ENCODE data around the gene FLNC.

The FLNC gene

DNA sequence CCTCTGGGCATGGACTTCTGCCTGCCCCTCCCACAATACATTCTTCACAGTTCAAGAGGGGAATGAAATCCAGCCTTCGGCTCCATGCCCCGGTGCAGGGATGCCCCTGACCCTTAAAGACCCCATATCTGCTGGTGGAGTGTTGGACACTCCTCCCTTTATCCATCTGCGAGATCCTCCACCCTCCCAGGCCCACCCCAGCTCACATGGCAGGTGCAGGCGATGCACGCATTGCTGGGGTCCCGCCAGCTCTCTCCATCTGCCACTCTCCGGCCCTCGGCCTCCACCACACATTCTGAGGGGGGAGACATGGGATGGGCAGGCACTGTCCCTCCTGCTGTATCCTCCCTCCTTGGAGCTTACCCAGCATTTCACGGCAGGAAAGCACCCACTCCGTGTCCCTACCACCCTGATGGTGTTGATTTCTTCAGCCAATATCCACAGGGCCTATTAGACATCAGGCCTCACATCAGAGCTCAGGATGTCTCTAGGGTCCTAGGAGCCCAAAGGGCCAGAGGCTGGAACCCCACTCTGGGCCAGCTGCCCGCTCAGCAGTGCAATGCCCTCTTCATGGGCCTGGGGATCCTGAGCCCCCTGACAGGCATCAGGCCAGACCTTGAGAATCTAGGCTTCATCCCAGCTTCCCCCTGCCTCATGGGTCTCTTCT is 50.7 kb downstream of the FLNC start:
- no peak for DNase-seq (ENCODE audit: low read depth)

DNA sequence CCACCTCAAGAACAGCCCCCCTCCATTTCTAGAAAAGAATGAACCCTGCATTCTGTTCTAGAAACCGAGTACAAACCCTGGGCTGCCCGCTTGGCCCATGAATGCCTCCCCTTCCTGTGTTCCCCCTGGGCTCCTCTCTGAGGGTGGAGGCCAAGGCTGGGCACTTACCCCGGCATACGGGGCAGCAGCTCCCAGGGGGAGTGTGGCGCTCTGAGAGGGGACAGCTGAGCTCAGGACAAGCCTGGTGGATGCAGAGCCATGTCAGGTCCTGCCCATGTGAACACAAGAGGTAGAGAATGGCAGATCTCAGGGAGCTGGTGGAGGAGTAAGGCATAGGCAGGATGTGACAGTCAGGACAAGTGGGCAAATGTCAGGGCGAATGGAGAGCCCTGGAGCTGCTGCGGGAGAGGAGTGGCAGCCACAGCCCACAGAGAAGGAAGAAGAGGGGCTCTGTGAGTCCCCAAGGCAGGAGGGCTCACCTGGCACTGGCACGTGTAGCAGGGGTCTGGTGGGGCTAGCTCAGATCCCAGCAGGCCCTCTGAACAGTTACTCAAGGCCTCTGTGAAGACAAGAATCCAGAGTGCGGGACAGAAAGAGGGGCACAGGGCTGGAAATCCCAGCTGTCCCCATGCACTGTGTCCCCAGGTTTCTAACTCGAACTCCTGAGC is 51.4 kb downstream of the FLNC start:
- no peak for DNase-seq (ENCODE audit: low read depth)

DNA sequence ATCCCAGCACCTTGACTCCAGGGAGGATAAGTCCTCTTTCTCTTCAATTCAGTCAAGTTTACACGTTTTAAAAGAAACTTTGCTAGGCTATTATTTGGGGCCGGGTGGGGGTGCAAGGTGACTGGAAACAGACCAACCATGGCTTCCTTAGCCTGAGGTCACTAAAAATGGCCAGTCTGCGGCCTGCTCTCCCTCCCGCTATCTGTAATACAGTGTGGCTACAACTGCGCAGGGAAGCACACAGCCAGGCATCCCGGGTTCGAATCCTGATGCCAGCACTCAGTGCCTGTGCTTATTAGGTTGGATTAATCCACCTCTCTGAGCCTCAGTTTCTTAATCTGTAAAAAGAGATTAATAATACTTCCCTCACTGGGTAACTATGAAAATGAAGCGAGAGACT is 51.9 kb downstream of the FLNC start:
- DNase-seq (ENCODE audit: low read depth) = no peak

DNA sequence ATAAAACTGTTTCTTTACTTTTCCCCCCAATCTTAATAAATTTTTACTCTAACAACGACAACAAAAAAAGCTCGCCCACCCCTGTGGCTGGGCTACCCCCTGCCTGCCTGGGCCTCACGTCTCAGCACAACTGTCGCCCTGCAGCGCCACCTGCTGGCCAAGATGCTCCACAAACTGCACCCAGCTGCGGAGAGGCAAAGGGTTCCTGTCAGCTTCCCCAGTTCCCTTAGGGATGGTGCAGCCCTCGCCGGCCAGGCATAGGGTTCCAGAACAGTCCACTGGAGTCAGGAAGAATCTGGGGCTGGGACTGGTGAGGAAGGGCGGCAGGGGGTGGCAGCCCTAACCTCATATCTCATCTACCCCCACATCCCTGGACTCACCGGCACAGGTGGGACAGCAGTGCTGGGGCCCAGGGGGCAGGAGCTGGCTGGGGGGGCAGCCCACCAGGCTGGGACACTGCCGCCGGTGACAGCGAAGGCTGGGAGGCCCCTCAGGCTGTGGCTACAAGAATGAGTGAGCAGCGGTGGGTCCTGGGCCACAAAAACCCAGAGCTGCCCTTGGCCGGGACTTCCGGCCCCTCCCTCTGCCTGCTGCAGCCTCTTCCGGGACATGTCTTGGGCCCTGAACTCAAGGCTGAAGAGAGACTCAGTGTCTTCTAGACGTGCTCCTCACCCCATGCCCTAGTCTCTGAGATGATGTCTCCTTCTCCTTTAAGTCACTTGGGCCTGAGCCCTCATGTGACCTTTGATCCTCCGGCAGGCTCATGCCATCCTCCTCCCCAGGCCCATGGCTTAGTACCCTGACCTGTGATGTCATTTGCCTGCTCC is 53.6 kb downstream of the FLNC start:
- no peak for DNase-seq (ENCODE audit: low read depth)

DNA sequence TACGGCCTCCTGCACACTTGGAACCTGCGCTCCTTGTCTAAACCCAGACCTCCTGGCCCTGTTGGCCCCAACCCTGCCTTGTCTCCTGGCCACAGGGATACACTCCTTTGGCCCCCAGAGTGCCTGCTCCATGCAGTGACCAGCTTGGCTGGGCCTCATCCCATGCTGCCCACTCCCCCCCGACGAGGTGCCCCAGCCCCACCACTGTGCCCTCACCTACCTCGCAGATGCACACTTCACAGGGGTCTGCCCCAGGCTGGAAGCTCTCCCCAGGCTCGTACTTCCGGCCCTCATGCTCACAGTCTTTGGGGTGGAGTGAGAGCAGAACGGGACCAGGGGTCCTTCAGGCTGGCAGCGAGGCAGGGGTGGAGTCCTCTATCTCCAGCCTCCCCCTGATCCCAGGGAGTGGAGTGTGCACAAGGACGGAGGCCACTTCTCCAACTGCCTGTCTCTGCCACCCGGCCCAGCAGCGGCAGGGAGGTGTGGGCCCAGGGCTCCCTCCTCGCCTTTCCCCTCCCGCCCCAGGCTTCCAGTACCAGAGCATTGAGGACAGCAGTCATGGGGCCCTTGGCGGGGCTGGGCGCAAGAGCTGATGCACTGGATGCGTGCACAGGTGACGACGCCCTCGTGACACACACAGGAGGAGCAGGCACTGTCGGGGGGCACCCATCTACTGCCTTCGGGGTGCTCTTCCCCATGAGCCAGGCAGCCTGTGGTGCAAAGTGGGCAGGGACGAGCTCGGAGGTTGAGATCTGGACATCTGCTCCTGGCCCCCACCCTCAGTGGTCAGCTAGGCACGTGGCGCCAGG is 54.6 kb downstream of the FLNC start:
- no peak for DNase-seq (ENCODE audit: low read depth)

DNA sequence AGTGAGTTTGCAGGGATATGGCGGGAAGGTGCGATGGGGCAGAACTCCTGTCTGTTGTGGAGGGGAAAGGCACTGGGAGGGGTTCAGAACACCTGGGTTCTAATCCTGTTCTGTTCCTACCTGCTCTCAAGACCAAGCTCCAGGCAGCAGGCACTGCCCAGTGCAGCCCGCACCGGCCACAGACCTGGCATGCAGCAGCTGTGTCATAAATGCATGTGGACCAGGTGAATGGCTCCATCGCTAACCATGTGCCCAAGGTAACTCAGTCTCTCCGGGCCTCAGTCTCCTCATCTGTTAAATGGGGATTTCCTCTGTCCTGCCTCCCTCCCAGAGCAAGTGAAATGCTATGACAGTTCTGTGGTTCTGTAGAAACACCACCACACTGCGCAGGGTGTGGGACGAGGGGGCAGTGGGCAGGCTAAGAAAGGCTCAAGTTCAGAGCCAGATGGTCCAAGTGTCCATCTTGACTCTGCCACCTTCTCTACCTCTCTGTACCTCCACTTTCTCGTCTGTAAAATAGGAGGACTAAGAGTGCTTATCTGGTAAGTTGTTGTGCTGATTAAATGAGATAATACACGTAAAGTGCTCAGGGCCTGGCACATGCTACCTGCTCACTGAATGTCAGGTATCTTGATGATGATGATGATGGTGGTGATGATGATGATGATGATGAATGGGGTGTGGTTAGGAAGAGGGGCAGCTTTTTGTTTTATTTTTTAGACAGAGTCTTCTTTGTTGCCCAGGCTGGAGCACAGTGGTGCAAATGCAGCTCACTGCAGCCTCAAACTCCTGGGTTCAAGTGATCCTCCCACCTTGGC is 55.4 kb downstream of the FLNC start:
- DNase-seq (ENCODE audit: low read depth) = no peak

DNA sequence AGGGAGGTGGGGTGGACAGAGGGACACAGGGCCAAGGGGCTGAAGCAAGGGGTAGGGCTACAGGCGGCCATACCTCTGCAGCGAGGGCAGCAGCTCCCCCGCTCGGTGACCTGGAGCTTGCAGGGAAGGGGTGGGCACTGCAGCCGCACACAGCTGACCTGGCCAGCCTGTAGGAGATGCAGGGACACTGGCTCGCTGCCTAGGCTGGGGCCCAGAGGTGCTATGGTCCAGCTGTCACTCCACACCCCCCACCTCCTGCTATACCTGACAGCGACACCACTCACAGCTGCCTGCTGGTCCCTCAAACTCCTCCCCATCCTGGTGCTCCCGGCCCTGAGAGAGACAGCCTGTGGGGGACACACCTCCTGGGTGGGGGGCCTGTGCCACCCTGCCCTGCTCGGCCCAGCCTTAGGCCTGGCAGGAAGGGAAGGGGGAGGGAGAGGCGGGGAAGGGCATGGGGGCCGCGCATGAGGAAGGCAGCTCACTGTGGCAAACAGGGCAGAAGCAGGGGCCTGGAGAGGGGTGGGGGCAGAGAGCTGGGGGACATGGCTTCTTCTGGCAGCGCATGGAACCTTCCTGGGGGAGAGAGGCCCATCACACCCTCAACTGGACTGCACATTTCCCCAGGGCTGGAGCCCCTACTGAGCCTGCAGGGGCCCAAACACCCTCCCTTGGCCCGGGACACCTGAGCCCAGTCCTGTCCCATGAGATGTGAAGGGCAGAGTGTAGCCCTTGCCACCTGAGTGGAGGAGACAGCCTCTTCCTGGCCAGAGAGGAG is 56.4 kb downstream of the FLNC start:
- DNase-seq (ENCODE audit: low read depth) = no peak

DNA sequence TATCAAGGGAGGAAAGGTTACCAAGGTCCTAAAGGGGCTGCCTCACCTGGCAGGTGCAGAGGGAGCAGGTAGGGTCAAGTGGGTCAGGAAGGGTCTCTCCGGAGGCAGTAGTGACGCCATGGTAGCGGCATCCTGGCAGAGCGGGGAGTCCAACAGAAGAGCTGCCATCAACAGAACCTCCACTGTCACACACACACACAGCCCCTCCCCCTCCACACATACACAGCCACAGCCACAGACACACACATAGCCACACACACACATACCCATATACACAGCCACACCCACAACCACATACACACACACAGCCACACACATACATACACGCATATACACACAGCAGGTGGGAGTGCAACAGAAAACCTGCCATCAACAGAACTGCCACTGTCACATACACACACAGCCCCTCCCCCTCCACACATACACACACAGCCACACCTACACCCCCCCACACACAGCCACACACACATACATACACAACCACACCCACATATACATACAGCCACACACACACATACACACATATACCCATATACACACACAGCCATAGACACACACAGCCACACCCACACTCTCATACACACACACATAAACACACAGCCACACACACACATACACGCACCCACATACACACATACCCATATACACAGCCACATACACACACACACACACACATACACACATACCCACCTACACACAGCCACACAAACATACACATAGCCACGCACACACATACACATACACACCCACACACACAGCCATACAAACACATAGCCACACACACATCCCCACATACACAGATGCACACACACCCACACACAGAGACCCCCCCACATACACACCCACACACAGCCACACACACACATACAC is 57.2 kb downstream of the FLNC start:
- no peak for DNase-seq (ENCODE audit: low read depth)

DNA sequence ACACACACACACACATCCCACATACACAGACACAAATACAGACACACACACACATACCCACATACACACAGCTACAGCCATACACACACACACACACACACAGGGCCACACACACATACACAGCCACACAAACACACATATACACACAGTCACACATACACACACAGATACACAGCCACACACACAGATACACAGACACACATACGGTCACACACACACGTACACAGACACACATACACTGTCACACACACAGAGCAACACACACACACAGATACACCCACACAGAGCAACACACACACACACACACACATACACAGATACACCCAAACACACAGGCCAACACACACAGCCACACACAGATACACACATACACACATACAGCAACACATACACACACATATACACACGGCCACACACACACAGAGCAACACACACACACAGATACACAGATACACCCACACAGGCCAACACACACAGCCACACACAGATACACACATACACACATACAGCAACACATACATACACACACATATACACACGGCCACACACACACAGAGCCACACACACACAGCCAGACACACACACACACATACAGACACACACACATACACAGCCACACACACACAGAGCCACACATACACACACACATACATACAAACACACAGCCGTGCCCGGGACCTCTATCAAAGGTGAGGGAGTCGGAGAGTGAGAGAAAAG is 58.0 kb downstream of the FLNC start:
- DNase-seq (ENCODE audit: low read depth) = no peak

DNA sequence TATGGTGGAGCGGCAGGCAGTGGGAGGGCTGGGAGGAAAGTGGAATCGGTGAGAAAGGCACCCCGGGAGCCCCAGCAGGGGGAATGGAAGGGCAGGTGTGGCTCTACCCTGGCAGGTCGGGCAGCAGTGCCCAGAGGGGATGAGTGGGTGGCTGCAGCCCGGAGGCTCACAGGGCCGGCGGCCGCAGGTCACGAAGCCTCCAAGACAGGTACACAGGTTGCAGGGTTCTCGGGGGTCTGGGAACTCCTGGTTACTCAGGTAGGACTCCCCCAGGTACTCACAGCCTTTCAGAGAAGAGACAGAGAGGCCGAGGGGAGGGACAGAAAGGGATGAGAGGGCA is 58.5 kb downstream of the FLNC start:
- no peak for DNase-seq (ENCODE audit: low read depth)

DNA sequence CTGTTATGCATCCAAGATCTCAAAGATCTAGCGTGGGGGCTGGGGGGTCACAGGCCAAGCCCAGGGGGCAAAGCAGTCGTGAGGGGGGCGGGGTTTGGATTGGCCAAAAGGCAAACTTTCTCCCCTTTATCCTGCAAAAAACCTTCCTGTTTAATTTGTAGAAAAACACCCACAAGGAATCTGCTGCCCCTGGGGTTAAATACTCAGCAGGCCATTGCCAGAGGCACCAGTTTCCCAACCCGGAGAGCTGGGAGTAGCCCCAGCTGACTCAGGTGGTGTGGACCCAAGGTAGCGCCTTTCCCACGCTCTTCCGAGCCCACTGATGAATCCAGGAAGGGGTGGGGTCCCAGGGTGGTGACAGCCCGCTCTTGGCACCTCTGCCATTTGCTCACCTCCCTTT is 58.9 kb downstream of the FLNC start:
- no peak for DNase-seq (ENCODE audit: low read depth)

DNA sequence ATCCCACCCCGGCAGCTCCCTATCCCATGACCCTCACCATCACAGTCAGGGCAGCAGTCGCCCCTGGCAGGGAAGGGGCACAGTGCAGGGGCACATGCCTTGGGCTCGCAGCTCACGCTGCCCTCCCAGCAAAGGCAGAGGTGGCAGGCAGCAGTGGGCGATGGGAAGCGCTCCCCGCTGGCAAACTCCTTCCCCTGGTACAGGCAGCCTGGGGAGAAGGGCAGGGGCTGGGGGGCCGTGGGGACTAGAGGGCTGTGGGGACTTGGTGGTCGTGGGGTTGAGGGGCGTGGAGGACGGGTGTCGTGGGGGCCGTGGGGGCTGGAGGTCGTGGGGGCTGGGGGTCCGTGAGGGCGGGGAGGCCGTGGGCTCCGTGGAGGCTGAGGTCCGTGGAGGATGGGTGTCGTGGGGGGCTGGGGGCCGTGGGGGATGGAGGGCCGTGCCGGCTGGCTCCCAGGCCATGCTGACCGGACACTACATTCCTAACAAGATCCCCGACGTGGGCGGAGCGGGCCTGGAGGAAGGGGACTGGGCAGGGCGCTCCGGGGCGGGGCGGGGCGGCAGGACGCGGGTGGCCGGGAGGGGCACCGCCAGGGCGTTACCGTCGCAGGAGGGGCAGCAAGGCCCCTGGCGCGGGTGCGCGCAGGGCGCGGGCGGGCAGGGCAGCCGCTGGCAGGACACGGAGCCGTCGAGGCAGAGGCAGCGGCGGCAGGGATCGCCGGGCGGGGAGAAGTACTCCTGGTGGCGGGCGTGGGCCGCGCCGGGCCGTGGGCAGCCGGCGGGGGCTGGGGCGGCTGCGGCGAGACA is 60.3 kb downstream of the FLNC start:
- DNase-seq (ENCODE audit: low read depth) = no peak

DNA sequence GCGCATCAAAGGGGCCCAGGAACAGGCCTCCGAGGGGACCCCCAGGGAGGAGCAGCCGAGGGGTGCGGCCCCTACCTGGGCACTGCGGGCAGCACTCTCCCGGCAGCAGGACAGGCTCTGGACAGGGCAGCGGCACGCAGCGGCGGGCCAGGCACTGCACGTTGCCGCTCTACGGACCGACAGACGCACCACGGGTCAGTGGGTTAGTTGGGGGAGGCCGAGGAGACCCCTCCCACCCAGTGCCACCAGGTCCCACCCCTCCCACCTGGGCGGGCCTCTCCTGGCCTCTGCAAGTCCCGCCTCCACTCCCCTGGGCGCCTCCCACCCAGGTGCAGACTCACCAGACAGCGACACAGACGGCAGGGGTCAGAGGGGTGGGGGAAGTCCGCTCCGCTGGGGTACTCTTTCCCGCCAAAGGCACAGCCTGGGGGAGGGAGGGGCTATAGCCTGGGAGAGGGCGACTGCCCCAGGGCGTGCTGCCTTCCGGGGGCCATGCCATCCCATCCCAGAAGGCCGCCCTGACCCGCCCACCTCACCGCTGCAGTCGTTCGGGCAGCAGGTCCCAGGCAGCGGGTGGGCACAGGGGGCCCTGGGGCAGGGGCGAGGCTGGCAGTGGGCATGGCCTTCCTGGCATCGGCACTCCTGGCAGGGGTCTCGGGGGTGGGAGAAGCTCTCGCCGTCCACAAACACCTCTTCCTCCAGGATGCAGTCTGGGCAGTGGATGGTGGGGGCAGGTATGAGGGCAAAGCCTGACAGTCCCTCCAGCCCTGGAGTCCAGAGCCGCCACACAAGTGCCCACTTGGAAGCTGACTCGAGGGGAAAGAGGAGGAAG is 61.1 kb downstream of the FLNC start:
- DNase-seq (ENCODE audit: low read depth) = no peak

DNA sequence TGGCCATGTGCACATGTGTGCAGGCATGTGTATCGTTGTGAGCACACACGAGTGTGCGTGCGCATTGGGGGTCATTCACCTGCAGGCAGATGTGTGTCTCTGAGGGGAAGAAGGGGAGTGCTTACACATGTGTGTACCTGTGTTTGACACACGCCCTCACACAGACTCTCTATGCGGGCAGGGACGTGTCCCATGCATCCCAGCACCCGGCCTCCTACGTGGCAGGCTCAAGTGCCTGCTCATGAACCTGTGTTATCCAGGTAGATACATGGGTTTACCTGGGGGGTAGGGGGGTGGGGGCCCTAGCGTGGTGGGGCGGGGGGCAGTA is 61.7 kb downstream of the FLNC start:
- DNase-seq (ENCODE audit: low read depth) = no peak

DNA sequence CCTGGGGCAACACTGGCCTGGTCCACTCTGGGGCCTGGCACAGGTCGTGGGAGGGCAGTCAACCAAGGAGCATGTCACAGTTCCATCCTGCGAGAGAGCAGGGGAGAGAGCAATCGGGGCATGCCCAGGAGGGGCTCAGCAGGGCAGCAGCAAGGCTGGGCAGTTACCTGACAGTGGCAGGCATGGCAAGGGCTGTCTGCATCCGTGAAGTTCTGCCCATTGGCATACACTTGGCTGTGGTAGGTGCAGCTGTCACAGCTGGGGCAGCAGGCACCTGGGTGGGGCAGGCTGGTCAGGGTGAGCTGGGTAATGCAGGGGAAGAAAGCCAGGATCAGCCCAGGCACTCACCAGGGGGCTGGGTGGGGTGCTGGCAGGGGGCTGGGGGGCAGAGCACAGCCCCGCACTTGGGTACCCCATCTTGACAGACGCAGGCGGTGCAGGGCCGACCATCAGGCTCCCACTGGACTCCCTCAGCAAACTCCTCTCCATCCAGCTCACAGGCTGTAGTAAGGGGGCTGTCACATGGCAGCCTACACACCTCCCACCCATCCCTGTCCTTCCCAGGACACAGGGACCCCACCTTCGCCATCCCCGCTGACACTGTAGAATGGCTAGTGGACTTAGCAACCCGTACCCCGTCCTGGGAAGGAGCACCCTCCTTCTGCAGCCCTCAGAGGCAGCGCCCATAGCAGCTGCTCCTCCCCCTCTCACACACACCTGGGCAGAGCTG is 62.5 kb downstream of the FLNC start:
- no peak for DNase-seq (ENCODE audit: low read depth)

DNA sequence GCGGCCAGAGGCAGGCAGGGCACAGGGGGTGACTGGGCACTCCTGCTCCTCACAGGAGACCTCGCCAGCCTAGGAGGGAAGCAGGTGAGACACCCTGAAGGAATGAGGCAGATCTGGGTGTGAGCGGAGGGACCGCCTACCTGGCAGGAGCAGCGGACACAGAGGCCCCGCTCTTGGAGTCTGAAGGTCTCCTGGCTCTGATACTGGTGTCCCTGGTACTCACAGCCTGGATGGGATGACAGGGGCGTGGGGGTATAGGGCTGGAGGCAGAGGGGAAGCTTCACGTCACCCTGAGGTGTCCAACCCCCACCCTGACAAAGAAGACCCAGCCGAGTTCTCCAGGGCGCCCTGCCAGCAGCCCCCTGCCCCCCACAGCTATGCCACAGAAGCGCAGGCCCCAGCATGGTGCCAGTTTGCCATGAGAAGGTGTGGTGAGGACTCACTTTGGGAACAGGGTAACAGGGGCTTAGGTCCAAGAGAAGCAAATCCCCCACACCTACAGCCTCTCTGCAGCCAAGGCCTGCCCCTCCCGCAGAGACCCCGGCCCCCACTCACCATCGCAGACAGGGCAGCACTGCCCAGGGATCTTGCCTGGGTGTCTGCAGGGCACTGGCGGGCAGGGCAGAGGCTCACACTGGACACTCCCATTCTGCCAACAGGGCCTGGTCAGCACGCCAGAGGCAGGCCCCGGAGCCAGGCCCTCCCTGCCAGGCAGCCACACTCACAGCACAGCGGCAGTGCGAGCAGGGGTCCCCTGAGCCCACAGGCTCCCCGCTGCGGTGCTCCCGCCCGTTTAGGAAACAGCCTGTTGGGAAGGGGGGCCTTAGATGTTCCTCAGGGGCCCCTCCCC is 63.3 kb downstream of the FLNC start:
- DNase-seq (ENCODE audit: low read depth) = no peak
